HEK293 (cell line): ENCODE measurements around the gene PER1.

ENCODE experiments used
- HIC1 ChIP-seq: fragments of 450-650 bp; formaldehyde crosslinking; IDR thresholded peaks from 2 replicates; pipeline ENCODE4 v1.5.1; 2016; ENCODE audit warnings: missing biosample characterization, missing genetic modification characterization
- KLF9 ChIP-seq: fragments of 450-650 bp; formaldehyde crosslinking; IDR thresholded peaks from 2 replicates; pipeline ENCODE4 v1.5.1; 2016; ENCODE audit warnings: missing biosample characterization, missing genetic modification characterization, low read depth
- PRDM2 ChIP-seq: fragments of 450-650 bp; formaldehyde crosslinking; IDR thresholded peaks from 2 replicates; pipeline ENCODE4 v1.5.1; 2016; ENCODE audit warnings: missing biosample characterization, missing genetic modification characterization, borderline replicate concordance
- REPIN1 ChIP-seq: fragments of 450-650 bp; formaldehyde crosslinking; IDR thresholded peaks from 2 replicates; pipeline ENCODE4 v1.5.1; 2017; ENCODE audit warnings: missing biosample characterization, missing genetic modification characterization, low read depth
- SCRT2 ChIP-seq: fragments of 450-650 bp; formaldehyde crosslinking; IDR thresholded peaks from 2 replicates; pipeline ENCODE4 v1.5.1; 2016; ENCODE audit warnings: missing biosample characterization, missing genetic modification characterization
- SETDB1 ChIP-seq: IDR thresholded peaks from one replicate; pipeline ENCODE4 v1.6.1; 2017; ENCODE audit warnings: mild to moderate bottlenecking, low read length, moderate library complexity, mixed read lengths; ENCODE audit not compliant: insufficient read length
- SP2 ChIP-seq: fragments of 450-650 bp; formaldehyde crosslinking; IDR thresholded peaks from 2 replicates; pipeline ENCODE4 v1.5.1; 2016; ENCODE audit warnings: missing biosample characterization, missing genetic modification characterization
- SP7 ChIP-seq: fragments of 450-650 bp; formaldehyde crosslinking; IDR thresholded peaks from 2 replicates; pipeline ENCODE4 v1.5.1; 2016; ENCODE audit warnings: missing biosample characterization, missing genetic modification characterization
- TRIM28 ChIP-seq: IDR thresholded peaks from 2 replicates; pipeline ENCODE4 v1.6.1; 2011; ENCODE audit warnings: low read length, control low read depth, borderline replicate concordance
- ZBTB1 ChIP-seq: fragments of 450-650 bp; formaldehyde crosslinking; IDR thresholded peaks from 2 replicates; pipeline ENCODE4 v1.5.1; 2016; ENCODE audit warnings: missing biosample characterization, missing genetic modification characterization
- ZBTB10 ChIP-seq: fragments of 450-650 bp; formaldehyde crosslinking; IDR thresholded peaks from 2 replicates; pipeline ENCODE4 v1.5.1; 2016; ENCODE audit warnings: missing biosample characterization, missing genetic modification characterization
- ZNF2 ChIP-seq: fragments of 450-650 bp; formaldehyde crosslinking; IDR thresholded peaks from 2 replicates; pipeline ENCODE4 v1.5.1; 2016; ENCODE audit warnings: missing biosample characterization, missing genetic modification characterization
- ZNF26 ChIP-seq: fragments of 450-650 bp; formaldehyde crosslinking; IDR thresholded peaks from 2 replicates; pipeline ENCODE4 v1.5.1; 2016; ENCODE audit warnings: missing biosample characterization, missing genetic modification characterization
- ZNF335 ChIP-seq: fragments of 450-650 bp; formaldehyde crosslinking; conservative IDR thresholded peaks from 2 replicates; pipeline ENCODE4 v1.5.1; 2016; ENCODE audit warnings: missing biosample characterization, missing genetic modification characterization
- ZNF426 ChIP-seq: fragments of 450-650 bp; formaldehyde crosslinking; IDR thresholded peaks from 2 replicates; pipeline ENCODE4 v1.5.1; 2017; ENCODE audit warnings: missing biosample characterization, missing genetic modification characterization, mild to moderate bottlenecking, inconsistent platforms, moderate library complexity
- ZNF488 ChIP-seq: fragments of 450-650 bp; formaldehyde crosslinking; IDR thresholded peaks from 2 replicates; pipeline ENCODE4 v1.5.1; 2016; ENCODE audit warnings: missing biosample characterization, missing genetic modification characterization
- ZNF501 ChIP-seq: fragments of 450-650 bp; formaldehyde crosslinking; IDR thresholded peaks from 2 replicates; pipeline ENCODE4 v1.5.1; 2016; ENCODE audit warnings: missing biosample characterization, missing genetic modification characterization
- ZNF555 ChIP-seq: fragments of 450-650 bp; formaldehyde crosslinking; conservative IDR thresholded peaks from 2 replicates; pipeline ENCODE4 v1.5.1; 2017; ENCODE audit warnings: missing biosample characterization, mild to moderate bottlenecking, missing genetic modification characterization, inconsistent platforms
- ZNF629 ChIP-seq: fragments of 450-650 bp; formaldehyde crosslinking; IDR thresholded peaks from 2 replicates; pipeline ENCODE4 v1.5.1; 2017; ENCODE audit warnings: missing biosample characterization, missing genetic modification characterization
- ZNF658 ChIP-seq: fragments of 450-650 bp; formaldehyde crosslinking; IDR thresholded peaks from 2 replicates; pipeline ENCODE4; 2016; ENCODE audit warnings: missing biosample characterization, missing genetic modification characterization
- ZNF701 ChIP-seq: fragments of 450-650 bp; formaldehyde crosslinking; IDR thresholded peaks from 2 replicates; pipeline ENCODE4 v1.5.1; 2016; ENCODE audit warnings: missing biosample characterization, missing genetic modification characterization
- TF ChIP-seq, protein P1 (sequence below): fragments of 450-650 bp; IDR thresholded peaks from 2 replicates; pipeline ENCODE4 v1.5.1; 2018; ENCODE audit warnings: missing biosample characterization, mild to moderate bottlenecking, missing genetic modification characterization
- TF ChIP-seq, protein P2 (sequence below): fragments of 450-650 bp; formaldehyde crosslinking; IDR thresholded peaks from 2 replicates; pipeline ENCODE4 v1.5.1; 2017; ENCODE audit warnings: missing biosample characterization, missing genetic modification characterization

PER1 gene

GRCh38 chr17:8121681-8122421 lies 30.4 kb downstream of the PER1 start (continued):
- TF ChIP-seq ZNF26 (tag by site-specific recombination) (no peak), ZNF2 (tag by site-specific recombination) (0 out of 2 replicates have a peak, but pooled peaks have one; percentile 14), ZNF555 (tag by site-specific recombination) (no peak), SP7 (peak; percentile 70), ZNF426 (tag by site-specific recombination) (no peak), ZNF629 (tag by site-specific recombination) (no peak; the same call in 1 of the 2 replicates), ZNF501 (tag by site-specific recombination) (peak; percentile 20; the same call in 1 of the 2 replicates), TRIM28 (no peak), KLF9 (tag by site-specific recombination) (peak; percentile 97), HIC1 (tag by site-specific recombination) (peak; percentile 42; the same call in 1 of the 2 replicates), ZNF488 (tag by site-specific recombination) (no peak), ZBTB1 (no peak), SCRT2 (tag by site-specific recombination) (peak; percentile 63; the same call in 1 of the 2 replicates), REPIN1 (tag by site-specific recombination) (peak; percentile 53; the same call in 1 of the 2 replicates), SETDB1 (no peak), ZNF701 (no peak), ZNF335 (peak; percentile 64), ZNF658 (tag by site-specific recombination) (no peak), SP2 (tag by site-specific recombination) (peak; percentile 85), PRDM2 (tag by site-specific recombination) (no peak), ZBTB10 (tag by site-specific recombination) (peak; percentile 79)
- TF ChIP-seq, protein P1, sequence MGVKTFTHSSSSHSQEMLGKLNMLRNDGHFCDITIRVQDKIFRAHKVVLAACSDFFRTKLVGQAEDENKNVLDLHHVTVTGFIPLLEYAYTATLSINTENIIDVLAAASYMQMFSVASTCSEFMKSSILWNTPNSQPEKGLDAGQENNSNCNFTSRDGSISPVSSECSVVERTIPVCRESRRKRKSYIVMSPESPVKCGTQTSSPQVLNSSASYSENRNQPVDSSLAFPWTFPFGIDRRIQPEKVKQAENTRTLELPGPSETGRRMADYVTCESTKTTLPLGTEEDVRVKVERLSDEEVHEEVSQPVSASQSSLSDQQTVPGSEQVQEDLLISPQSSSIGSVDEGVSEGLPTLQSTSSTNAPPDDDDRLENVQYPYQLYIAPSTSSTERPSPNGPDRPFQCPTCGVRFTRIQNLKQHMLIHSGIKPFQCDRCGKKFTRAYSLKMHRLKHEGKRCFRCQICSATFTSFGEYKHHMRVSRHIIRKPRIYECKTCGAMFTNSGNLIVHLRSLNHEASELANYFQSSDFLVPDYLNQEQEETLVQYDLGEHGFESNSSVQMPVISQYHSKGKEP (tag by site-specific recombination): peak; percentile 39; the same call in 1 of the 2 replicates
- TF ChIP-seq, protein P2, sequence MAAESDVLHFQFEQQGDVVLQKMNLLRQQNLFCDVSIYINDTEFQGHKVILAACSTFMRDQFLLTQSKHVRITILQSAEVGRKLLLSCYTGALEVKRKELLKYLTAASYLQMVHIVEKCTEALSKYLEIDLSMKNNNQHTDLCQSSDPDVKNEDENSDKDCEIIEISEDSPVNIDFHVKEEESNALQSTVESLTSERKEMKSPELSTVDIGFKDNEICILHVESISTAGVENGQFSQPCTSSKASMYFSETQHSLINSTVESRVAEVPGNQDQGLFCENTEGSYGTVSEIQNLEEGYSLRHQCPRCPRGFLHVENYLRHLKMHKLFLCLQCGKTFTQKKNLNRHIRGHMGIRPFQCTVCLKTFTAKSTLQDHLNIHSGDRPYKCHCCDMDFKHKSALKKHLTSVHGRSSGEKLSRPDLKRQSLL (tag by site-specific recombination): peak; percentile 87
